Astrocyte (in vitro differentiated cells and primary cell): ENCODE measurements around the gene GRM4.

Experiments
- CTCF ChIP-seq: IDR thresholded peaks from 2 replicates; pipeline ENCODE4 v1.5.1; 2011; ENCODE audit warnings: low read depth, mild to moderate bottlenecking, inconsistent platforms, low read length, moderate library complexity; ENCODE audit not compliant: insufficient read depth
- EZH2 ChIP-seq: IDR thresholded peaks from 2 replicates; pipeline ENCODE4 v1.6.1; 2012; ENCODE audit warnings: mild to moderate bottlenecking, low read length, inconsistent platforms; ENCODE audit not compliant: insufficient read depth

DNA sequence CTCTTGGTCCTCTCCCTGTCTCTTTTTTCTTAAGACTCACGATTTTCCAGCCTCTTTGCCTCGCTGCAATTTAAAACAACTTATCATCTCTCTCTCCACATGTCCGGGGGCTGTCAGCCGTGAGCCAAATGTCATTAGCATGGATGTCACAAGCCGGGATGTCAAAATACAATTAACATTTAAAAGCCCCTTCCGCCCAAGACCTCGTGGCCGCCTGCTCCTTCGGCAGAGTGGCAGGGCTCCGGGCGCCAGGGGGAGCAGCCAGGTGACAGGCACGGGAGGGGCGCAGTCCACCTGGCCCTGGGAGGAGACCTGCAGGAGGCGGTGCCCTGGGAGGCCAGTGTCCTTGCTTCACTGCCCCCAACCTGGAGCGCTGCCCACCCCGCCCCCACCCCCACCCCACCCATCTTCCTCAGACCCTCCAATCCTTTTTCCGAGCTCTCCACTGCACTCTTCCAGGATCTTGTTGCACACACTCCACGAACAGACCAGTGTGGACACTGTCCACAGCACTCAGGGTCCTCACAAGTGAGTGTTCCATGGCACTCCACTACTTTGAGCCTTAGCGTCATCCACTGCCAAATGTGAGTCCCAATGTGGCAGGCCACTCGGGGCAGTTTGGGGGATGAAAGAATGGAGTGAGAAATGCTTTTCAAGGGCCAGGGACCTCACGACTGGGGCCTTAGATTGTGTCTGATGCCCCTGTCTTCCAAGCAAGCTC, 5.6 kb upstream of the GRM4 start:
- TF ChIP-seq CTCF (no peak), EZH2 (no peak)
